Tibial nerve (tissue), 4 donors: Measurements from ENCODE around the gene ARMH1. TPM values are rescaled to one million over a fixed set of nuclear protein-coding genes. Genes with fewer than 3 reads are reported as not detected.
"Not testable (repeated sequence)": the region's sequence is repeated elsewhere in the genome, so short reads cannot be mapped to it uniquely, and the experiment has no call there.

Experiments used
- DNase-seq, 2 donors: peaks; one replicate each; pipeline ENCODE4 v3.0.0-alpha.2; 2019; ENCODE audit warnings: low spot score in 2 of 2
- H3K27ac ChIP-seq, 4 donors: fragments of 200-600 bp; sonication (generic) in 3 of 4; one replicate each; pipeline ENCODE4 v1.5.1; 2017 to 2019; ENCODE audit warnings: mild to moderate bottlenecking in 1 of 4
- H3K27me3 ChIP-seq, 2 donors: fragments of 200-600 bp; sonication (generic) in 1 of 2; one replicate each; pipeline versions ENCODE4 v1.5.1 to v1.6.0; 2017 to 2019
- H3K36me3 ChIP-seq, 3 donors: fragments of 200-600 bp; sonication (generic); one replicate each; pipeline ENCODE4 v1.5.1; 2018 to 2019
- H3K4me1 ChIP-seq, 4 donors: fragments of 200-600 bp; sonication (generic) in 3 of 4; one replicate each; pipeline ENCODE4 v1.5.1; 2017 to 2019
- H3K4me3 ChIP-seq, 4 donors: fragments of 200-600 bp; sonication (generic) in 3 of 4; one replicate each; pipeline ENCODE4 v1.5.1; 2017 to 2019; ENCODE audit warnings: mild to moderate bottlenecking in 1 of 4, moderate library complexity in 1 of 4
- H3K9me3 ChIP-seq, 4 donors: fragments of 200-600 bp; sonication (generic) in 3 of 4; one replicate each; pipeline ENCODE4 v1.5.1; 2017 to 2019
- EP300 ChIP-seq, 2 donors: sonication (generic); formaldehyde crosslinking; IDR thresholded peaks; one replicate each; pipeline ENCODE4 v1.6.1; 2017; ENCODE audit warnings: antibody characterized with exemption in 2 of 2, mild to moderate bottlenecking in 1 of 2
- POLR2A ChIP-seq, 2 donors: fragments of 450-650 bp; IDR thresholded peaks; one replicate each; pipeline ENCODE4 v1.6.1; 2017; ENCODE audit warnings: antibody characterized with exemption in 2 of 2, mild to moderate bottlenecking in 2 of 2, moderate library complexity in 2 of 2
- WGBS, 2 donors: methylation state at CpG; one replicate each; pipeline ENCODE4 v1.1.5; 2018; 5-methylcytosine and 5-hydroxymethylcytosine counted together
- total RNA-seq, 4 donors: library from RNA; depleted of rRNA; stranded (reverse); fragments of >200 nt; gene quantifications; one replicate each; pipeline ENCODE4 v1.1.0, GENCODE V29; 2016
- TF ChIP-seq, protein P1 (sequence below), 5 experiments: fragments of 200-600 bp in 3 of 5; fragments of 450-650 bp in 2 of 5; sonication (generic) in 3 of 5; IDR thresholded peaks; one replicate each; pipeline ENCODE4 v1.5.1; 2016 to 2019; ENCODE audit warnings: antibody characterized with exemption in 5 of 5, mild to moderate bottlenecking in 3 of 5, moderate library complexity in 2 of 5

Gene ARMH1
- total RNA-seq, 4 donors from 2014 or later: 0.66 to 7.1 (median 2.9) TPM

DNA sequence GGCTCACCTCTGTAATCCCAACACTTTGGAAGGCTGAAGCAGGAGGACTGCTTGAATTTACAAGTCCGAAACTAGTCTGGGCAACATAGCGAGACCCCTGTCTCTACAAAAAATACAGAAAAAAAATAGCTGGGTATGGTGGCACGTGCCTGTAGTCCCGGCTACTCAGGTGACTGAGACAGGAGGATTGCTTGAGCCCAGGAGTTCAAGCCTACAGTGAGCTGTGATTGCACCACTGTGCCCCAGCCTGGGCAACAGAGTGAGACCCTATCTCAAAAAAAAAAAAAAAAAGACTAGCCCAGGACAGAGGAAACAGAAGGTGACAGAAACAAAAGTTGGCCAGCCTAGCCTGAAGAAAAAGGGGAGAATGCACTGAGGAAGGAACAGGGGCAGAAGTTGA, 21.2 kb downstream of the ARMH1 start:
- Histone ChIP-seq H3K27ac (no peak overlapping the region), H3K9me3 (no peaks in the 10 kb centered on the region), H3K4me1 (no peaks in the 10 kb centered on the region), H3K27me3 (no peaks in the 10 kb centered on the region), H3K4me3 (no peak overlapping the region), H3K36me3 (peaks cover 0 to 11% (median 0%) of the 10 kb centered on the region in 3 donors)
- no peak for DNase-seq
- TF ChIP-seq, protein P1, sequence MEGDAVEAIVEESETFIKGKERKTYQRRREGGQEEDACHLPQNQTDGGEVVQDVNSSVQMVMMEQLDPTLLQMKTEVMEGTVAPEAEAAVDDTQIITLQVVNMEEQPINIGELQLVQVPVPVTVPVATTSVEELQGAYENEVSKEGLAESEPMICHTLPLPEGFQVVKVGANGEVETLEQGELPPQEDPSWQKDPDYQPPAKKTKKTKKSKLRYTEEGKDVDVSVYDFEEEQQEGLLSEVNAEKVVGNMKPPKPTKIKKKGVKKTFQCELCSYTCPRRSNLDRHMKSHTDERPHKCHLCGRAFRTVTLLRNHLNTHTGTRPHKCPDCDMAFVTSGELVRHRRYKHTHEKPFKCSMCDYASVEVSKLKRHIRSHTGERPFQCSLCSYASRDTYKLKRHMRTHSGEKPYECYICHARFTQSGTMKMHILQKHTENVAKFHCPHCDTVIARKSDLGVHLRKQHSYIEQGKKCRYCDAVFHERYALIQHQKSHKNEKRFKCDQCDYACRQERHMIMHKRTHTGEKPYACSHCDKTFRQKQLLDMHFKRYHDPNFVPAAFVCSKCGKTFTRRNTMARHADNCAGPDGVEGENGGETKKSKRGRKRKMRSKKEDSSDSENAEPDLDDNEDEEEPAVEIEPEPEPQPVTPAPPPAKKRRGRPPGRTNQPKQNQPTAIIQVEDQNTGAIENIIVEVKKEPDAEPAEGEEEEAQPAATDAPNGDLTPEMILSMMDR (IDR thresholded peaks at IDR 0.05): no peak
- TF ChIP-seq POLR2A (IDR thresholded peaks at IDR 0.05) (no peak), EP300 (IDR thresholded peaks at IDR 0.05) (no peak)
- WGBS, 2 donors: 91 to 96% methylated on average over 4 of the region's 4 CpGs

DNA sequence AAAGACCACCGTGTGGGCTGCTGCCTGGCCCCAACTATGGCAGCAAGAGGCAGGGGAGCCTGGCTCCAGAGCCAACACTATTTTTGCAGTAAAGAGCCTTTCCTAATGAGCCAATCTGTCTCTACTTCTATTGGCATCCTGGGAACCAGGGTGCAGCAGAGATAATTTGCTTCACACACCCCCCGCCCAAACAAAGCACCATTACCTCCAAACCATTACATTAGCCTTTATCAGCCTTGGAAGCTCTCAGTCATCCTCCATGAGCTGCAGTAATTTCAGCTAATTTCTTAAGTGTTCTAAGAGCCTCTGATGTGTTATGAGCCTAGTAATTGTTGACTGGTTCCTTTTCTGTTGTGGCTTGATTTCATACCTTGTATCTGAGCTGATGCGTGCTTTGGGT, 21.6 kb downstream of the ARMH1 start:
- no peak overlapping the region for H3K4me3 ChIP-seq
- H3K36me3 ChIP-seq: peaks cover 0 to 11% (median 0%) of the 10 kb centered on the region in 3 donors
- no peaks in the 10 kb centered on the region for H3K9me3 ChIP-seq
- TF ChIP-seq, protein P1 (IDR thresholded peaks at IDR 0.05): no peak
- no peak for TF ChIP-seq POLR2A (IDR thresholded peaks at IDR 0.05)
- TF ChIP-seq EP300 (IDR thresholded peaks at IDR 0.05): no peak
- H3K27ac ChIP-seq: no peak overlapping the region
- H3K27me3 ChIP-seq: no peaks in the 10 kb centered on the region
- WGBS, 2 donors: 77 to 83% methylated on average over 3 of the region's 3 CpGs
- no peaks in the 10 kb centered on the region for H3K4me1 ChIP-seq
- no peak for DNase-seq

DNA sequence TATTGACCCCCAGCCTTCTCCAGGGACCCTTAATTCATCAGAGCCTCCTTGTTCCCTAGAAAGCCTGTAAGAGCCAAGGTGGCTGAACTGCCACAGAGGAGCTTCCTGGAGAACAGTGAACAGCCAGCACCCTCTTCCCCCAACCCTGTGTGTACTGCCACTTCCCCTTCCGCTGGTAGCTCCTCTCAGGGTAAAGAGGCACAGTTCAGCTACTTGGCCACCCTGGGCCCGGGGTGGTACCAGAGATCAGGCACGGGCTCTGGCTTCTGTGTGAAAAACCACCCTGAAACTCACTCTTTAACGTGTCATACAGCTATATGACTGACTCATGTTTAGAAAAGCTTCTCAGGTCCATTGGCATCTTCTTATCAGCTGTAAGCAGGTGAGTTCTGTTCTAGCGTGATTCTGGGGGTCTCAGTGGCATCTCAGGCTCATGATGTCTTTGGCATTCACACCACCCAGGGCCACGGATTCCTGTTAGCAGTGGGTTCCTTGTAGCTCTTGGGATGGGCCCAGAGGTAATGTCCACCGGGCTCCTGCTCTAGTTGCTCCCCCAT, 22.4 kb downstream of the ARMH1 start:
- WGBS, 2 donors: 68 to 79% methylated on average over 7 of the region's 7 CpGs
- peaks cover 0 to 11% (median 0%) of the 10 kb centered on the region in 3 donors for H3K36me3 ChIP-seq
- no peak overlapping the region for H3K27ac ChIP-seq
- no peak overlapping the region for H3K4me3 ChIP-seq
- no peak for TF ChIP-seq EP300 (IDR thresholded peaks at IDR 0.05)
- TF ChIP-seq POLR2A (IDR thresholded peaks at IDR 0.05): no peak
- TF ChIP-seq, protein P1 (IDR thresholded peaks at IDR 0.05): no peak
- H3K27me3 ChIP-seq: no peaks in the 10 kb centered on the region
- no peaks in the 10 kb centered on the region for H3K9me3 ChIP-seq
- no peak for DNase-seq
- no peaks in the 10 kb centered on the region for H3K4me1 ChIP-seq

DNA sequence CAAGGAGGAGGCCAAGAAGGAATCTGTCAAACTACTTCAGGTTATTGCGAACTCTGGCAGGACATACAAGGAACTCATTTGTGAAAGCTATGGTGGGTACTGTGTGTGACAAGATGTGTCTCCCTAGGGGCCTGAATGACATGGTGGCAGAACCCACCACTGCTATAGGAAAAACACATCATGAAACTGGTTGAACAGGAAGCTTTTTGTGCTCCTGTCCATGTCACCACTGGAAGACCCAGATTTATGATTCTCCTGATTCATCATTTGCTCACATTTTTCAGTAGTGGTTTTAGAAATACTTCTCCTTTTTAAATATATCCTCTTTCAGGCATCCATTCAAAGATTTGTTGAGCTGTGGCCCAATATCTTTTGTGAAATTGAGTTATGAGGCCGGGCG, 23.6 kb downstream of the ARMH1 start:
- 92% methylated on average over 3 of the region's 3 CpGs for WGBS, 2 donors
- Histone ChIP-seq H3K36me3 (peaks cover 0 to 3% (median 0%) of the 10 kb centered on the region in 3 donors), H3K4me3 (no peak overlapping the region), H3K9me3 (no peaks in the 10 kb centered on the region), H3K27ac (no peak overlapping the region), H3K27me3 (no peaks in the 10 kb centered on the region), H3K4me1 (no peaks in the 10 kb centered on the region)
- TF ChIP-seq, protein P1 (IDR thresholded peaks at IDR 0.05): no peak
- no peak for TF ChIP-seq EP300 (IDR thresholded peaks at IDR 0.05)
- TF ChIP-seq POLR2A (IDR thresholded peaks at IDR 0.05): no peak
- no peak for DNase-seq

DNA sequence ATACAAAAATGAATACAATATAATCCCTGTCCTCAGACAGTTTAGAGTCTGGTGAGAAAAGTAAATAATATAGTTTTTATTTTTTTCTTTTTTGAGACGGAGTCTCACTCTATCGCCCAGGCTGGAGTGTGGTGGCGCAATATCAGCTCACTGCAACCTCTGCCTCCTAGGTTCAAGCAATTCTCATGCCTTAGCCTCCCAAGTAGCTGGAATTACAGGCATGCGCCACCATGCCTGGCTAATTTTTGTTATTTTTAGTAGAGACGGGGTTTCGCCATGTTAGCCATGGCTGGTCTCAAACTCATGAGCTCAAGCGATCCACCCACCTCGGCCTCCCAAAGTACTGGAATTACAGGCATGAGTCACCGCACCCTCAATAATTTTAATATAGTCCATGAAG, 24.9 kb downstream of the ARMH1 start:
- H3K27me3 ChIP-seq, DNase-seq, H3K4me1 ChIP-seq, H3K36me3 ChIP-seq, H3K27ac ChIP-seq, H3K9me3 ChIP-seq, H3K4me3 ChIP-seq: not testable (repeated sequence)
- 82 to 87% methylated on average over 9 of the region's 9 CpGs for WGBS, 2 donors

DNA sequence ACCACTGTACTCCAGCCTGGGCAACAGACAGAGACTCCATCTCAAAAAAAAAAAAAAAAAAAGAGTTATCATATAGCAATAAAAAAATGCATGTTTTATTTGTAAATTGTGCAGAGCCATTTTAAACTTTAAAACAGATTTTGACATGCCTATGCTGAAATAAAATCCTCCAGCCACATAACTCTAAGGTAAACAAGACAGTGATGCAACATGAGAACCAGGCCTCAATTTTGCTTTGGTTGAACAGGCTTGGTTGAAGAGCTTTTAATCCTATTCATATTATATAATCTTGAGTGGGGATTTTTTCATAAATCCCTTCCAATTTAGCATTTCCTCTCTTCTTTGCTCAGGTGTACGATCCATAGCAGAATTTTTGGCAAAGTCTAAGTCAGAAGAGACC, 26.1 kb downstream of the ARMH1 start:
- Histone ChIP-seq H3K27ac (no peak overlapping the region), H3K27me3 (no peaks in the 10 kb centered on the region), H3K9me3 (no peaks in the 10 kb centered on the region), H3K4me3 (no peak overlapping the region), H3K36me3 (no peaks in the 10 kb centered on the region), H3K4me1 (no peaks in the 10 kb centered on the region)
- no peak for DNase-seq
- TF ChIP-seq EP300 (IDR thresholded peaks at IDR 0.05) (no peak), POLR2A (IDR thresholded peaks at IDR 0.05) (no peak)
- TF ChIP-seq, protein P1 (IDR thresholded peaks at IDR 0.05): no peak
- WGBS, 2 donors: 84 to 86% methylated on average over 1 of the region's 1 CpG
